Stimulated activated CD8-positive, alpha-beta memory T cell treated with anti-CD3 and anti-CD28 coated beads, Interleukin-12 subunit alpha, Interleukin-12 subunit beta, amount 100 ng/mL, for 24 hours (primary cell): ENCODE measurements around the gene PSMG3.
"Not testable (repeated sequence)": the region's sequence is repeated elsewhere in the genome, so short reads cannot be mapped to it uniquely, and the experiment has no call there.

ENCODE experiments used
- DNase-seq: peaks from one replicate; pipeline ENCODE4 v3.0.0-alpha.2; 2020; ENCODE audit errors: extremely low read depth

The PSMG3 gene

DNA sequence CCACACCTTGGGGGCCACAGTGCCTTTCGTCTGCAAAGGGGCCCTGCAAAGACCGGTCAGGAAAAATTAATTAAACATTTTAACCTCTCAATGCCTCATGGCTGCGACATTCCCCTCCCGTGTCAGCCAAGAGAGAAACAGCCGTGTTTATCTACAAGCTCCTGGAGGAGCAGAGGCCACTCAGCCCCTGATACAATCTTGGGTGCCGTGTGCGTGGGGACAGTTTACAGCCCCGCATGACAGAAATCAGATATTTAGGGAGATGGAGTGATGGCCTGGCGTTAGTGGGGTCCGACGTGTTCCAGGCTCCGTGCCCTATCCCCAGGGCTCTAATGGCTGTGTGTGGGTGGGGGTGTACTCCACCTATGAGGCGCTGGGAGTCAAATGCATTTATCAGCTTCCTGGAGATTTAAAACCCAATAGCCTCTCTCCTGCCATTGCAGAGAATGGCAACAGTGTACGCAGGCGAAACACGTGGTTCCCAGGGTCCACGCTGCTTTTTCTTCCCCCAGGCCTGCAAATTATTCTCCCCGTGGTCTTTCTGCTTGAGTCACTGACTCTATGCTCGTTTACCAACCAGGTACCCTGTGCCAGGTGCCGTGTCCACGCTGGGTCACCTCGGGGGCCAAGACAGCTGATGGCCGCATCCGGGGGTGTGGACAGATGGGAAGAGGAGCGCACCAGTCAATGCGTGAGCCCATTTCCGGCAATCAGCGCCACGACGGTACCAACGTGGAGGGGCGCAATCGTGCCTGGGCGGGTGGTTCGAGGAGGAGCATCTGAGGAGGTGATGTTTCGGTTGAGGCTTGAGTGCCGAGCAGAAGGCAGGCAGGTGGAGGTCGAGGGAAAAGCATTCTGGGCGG, 26.6 kb upstream of the PSMG3 start:
- no peak for DNase-seq

DNA sequence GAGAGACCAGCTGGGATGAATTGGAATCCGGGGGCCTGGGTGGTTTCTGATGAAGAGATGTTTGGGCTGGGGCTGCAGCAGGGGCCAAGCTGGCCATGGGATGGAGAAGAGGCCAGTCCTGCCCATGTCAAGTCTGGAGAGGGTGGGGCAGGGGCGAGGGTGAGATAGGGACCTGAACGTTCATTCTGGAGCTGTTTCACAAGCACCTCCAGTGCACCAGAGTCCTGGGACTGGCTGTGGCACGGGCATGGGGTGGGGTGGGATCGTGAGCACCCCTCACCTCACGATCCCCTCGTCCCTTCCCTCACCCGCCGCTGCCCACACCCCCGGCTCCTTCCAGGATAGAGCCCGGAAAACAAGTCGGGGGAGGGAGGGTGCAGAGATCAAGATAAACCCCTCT, 25.8 kb upstream of the PSMG3 start:
- DNase-seq, result no peak

DNA sequence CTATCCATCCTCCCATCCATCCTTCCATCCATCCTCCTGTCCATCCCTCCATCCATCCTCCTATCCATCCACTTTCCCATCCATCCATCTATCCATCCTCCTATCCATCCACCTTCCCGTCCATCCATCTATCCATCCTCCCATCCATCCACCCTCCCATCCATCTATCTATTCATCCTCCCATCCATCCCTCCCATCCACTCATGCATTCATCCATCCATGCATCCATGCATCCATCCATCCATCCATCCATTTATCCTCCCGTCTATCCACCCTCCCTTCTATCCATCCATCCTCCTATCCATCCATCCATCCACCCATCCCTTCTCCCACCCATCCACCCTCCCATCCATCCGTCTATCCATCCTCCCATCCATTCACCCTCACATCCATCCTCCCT, 25.2 kb upstream of the PSMG3 start:
- no peak for DNase-seq

DNA sequence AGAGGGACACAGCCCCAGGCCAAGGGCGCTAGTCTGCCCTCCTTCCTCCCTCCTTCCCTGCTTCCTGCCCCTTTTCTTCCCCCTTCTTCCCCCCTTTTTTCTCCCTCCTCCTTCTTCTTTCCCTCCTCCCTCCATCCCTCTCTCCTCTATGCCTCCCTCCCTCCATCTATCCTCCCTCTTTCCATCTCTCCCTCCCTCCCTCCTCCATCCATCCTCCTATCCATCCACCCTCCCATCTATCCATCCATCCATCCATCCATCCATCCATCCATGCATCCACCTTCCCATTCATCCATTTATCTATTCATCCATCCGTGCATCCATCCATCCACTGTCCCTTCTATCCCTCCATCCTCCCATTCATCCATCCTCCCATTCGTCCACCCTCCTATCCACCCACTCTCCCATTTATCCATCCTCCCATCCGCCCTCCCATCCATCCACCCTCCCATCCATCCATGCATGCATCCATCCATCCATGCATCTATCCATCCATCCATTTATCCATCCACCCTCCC, 24.1 kb upstream of the PSMG3 start:
- DNase-seq, result no peak

DNA sequence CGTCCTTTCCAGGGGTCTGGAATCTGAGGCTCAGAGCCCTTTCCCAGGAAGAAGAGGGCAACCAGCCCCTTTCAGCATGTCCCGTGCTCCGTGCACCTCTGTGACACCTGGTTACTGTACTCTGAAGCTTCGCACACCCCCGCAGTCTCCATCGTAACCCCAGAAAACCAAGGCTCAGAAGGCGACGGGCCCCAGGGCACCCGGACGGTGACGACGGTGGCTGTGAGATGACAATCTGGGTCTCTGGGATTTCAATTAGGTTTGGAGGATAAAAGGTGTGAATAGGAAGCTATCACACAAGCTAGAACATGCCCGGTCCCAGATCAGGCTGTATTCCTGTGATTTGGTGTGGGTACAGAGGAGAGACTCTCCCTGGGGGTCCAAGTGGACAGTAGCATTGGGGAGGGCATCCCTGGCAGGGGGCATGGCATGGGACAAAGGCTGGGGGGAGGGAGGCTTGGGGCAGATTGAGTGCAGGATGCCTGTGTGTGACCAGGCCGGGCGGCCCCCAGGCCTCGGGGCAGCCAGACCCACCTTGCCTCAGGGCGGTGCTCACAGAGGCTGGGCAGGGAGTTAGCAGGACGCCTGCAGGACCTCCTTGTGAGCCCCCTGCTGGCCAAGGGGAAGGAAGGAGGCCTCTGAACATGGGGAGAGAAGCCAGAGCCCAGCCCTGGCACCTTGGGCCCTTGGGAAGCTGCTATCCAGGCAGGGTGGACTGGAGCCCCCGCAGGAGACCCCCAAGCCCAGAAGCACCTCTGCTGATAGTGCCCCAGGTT, 23.4 kb upstream of the PSMG3 start:
- no peak for DNase-seq

DNA sequence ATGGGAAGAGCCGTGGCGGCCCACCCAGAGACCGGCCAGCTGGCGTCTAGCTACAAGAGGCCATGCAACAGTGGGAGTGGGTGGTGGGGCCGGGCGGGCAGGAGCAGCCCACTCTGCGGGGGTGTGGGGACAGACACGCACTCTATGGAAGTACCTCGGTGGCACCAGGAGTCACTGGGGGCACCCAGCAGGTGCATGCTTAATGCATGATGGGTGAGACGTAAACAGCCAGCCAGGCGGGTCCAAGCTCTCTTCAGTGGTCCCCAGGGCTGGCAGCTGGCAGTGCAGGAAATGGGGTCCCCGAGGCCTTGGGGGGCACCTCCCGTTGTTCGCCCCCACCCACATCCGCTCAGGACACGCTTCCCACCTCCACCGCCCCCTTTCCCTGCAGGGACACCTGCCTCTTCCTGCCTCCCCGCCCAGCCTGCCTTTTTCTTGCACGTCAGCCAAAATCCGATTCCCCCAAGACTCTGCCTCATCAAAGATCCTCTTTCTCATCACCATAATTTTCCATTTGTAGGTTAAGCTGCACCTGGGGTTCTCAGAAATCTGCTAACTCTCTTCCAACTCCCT, 22.6 kb upstream of the PSMG3 start:
- no peak for DNase-seq

DNA sequence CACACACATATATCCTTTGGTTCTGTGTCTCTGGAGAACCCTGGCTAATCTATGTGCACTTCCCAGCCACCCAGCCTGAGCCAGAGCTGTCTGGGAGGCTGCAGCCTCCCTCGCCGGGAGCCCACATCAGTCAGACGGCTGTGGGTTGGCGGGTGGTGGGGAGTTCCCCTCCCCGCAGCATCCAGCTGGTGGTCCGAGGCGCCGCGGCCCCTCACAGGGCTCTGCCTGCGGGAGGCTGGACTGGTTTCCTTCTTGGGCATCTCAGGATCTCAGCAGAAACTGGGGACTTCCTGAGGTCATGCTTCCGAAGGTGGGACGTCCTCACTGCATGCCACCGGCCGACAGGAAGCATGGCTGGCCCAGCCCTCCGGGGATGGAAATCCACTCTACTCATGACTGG, 22.0 kb upstream of the PSMG3 start:
- no peak for DNase-seq

DNA sequence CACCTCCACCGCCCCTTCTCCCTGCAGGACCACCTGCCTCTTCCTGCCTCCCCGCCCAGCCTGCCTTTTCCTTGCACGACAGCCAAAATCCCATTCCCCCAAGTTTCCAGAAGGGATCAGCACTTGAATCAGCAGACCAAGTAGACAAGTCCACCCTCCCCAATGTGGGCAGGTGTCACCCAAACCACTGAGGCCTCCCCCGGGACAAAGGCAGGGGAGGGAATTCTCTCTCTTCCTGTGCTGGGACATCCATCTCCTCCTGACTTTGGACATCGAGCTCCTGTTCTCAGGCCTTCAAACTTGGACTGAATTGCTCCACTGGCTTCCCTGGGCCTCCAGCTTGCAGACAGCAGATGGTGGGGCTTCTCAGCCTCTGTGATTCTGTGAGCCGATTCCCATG, 21.6 kb upstream of the PSMG3 start:
- DNase-seq, result no peak

DNA sequence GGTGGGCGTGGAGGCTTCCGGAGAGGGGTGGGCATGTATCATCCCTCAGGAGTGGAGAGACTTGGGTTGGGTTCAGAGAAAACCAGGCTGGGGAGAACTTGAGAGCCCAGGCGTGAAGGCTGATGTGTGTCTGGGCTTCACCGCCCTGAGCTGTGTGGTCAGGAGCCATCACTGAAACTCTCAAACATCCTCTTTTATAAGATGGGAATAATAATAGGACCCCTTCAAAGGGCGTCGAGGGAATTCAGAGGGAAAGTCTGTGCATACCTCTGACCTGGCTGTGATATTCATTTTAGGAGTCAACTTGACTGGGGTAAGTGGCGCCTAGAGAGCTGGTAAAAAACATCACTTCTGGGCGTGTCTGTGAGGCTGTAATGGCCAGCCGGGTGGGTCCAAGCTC, 21.1 kb upstream of the PSMG3 start:
- DNase-seq, result no peak

DNA sequence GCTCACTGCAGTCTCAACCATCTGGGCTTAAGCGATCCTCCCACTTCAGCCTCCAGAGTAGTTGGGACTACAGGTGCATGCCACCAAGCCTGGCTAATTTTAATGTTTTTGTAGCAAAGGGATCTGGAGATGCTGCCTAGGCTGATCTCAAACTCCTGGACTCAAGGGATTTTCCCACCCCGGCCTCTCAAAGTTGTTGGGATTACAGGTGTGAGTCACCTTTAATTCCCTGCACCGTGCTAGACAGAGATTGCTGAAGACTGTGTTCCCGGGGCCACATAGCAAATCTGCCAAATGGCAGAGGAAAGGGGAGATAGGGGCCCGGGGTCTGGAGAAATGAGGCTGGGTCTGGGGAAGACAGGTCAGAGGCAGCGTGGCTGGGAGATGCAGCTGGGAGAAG, 20.6 kb upstream of the PSMG3 start:
- DNase-seq, result no peak

DNA sequence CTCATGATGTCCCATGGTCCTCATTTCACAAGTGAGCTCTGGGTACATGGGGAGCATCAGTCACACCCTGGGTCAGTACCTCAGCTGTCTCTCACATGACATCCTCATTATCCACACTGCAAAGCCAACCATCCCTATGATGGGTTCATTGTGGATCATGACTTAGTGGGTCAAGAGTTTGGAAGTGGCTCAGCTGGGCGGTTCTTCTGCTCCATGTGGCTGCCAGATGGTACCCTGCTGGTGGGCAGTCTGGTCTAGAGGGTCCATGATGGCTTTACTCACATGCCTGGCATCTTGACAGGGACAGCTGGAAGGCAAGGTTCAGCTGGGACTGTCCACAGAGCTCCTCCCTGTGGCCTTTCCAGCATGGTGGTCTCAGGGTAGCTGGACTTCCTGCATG, 19.1 kb upstream of the PSMG3 start:
- no peak for DNase-seq

DNA sequence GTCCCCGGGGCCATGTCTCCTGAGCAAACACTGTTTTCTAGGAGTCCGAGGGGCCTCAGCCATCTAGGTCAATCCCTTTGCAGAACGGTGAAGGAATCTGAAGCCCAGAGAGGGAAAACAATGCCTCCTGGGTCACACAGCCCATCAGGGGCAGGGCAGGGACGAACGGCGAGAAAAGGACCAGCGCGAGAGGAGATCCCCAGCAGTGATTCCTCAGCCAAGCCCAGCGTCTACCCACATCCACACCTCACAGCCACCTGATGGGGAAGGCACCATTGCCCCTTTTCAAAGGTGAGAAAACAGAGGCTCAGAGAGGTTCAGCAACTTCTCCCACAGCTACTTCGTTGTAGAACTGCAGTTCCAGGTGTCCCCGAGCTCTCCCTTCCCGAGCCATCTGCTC, 17.9 kb upstream of the PSMG3 start:
- DNase-seq, result no peak

DNA sequence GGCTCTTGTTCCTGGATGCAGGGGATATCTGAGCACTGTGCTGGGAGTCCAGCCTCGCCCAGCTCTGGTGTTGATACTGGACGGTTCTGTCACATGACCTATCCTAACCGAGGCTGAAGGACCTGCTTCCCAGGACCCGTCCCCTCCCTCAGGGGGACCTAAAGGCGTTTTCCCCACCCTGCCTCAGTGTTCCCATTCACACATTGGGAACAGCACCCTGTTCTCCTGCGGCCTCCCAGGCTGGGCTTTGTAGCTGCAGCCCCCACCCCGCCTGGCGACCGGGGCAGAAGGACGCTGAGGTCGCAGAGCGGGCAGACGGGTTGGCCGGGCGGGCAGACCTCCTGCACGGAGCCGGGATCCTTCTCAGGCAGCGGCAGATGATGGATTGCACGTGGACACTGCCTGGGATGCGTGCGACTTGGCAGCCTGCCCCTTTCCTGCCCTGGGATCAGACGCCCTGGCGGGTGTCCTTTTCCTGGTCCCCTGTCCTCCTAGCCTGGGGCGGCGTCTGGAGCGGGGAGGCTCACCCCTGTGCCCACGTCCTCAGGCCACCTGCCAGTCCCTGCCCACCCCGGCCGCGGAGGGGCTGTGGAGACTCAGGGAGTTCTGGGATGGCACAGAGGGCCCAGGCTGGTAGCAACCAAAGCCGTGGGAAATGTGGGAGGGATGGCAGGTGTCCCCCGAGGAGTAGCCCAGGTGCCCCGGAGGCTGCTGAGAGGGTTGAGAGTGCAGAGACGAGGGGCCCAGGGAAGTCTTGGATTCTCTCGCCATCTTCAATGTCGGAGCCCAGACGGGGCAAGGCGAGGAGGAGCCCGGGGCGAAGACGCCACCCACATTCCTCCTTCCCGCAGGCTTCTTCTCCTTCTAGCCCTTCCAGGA, 17.2 kb upstream of the PSMG3 start:
- no peak for DNase-seq

DNA sequence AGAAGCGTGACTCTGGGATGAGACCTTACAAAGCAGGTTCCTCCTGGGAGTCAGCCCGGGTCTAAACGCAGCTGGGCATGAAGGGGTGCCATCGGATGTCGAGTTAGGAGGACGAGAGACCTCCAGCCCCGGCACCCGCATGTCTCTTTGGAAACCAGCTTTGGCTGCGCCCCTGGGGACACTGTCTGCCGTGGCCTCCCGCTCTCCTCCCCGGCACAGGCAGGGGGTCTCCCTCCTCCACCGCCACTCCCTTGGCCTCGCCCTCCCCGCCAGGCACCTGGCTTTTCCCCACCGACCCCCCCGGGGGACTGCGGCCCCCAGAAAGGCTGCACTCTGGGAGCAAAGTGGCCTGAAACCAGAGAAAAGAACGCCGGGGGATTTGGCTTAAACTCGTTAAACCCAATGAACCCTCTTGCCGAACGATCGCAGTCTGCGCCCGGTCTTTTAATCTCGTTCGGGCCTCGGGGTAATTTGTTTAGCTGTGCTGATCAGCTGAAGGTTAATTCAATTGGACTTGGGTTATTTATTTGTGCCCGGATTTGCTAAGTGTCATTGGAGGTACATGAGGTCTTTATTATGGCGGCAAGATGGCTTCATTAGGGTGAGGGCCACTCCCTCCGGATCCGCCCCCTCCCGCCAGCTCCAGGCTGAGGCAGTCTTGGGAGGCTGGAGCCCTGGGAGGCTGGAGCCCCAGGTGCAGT, 16.4 kb upstream of the PSMG3 start:
- no peak for DNase-seq

DNA sequence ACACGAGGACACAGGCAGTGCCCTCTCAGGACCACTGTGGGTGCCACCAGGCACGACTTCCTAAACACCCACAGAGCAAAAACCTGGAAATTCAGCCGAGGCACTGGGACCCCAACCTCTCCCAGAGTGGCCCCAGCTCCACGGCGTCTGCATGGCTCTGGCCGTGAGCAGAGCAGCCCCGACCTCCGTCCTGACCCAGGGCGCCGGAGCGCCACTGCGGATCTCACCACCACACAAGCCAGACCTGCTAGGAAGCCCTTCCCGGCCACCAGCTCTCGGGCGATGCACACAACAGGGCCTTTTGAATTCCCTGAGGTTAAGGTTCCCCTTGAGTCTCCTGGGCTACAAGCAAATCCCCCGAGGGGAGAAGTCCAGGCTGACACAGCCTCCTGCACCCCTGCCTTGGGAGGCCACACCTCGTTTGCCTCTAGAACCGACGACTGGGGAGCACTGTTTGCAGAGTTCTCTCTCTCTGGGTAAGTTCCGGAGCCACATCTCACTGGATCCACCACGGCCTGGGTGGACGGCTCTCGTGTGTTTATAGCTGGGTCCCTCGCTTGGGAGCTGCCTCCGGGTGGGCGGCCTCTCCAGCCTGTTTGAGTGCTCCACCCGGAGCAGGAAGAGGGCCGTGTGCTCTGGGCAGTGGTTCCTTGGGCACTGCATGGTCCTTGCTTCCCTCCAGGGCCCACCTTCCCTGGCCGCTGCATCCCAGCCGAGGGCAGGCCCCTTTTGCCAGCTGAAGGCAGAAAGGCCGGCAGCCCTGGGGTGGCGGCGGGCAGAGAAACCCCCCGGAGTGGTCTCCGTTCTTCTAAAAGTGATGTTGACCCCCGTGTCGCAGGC, 15.5 kb upstream of the PSMG3 start:
- DNase-seq, result no peak

DNA sequence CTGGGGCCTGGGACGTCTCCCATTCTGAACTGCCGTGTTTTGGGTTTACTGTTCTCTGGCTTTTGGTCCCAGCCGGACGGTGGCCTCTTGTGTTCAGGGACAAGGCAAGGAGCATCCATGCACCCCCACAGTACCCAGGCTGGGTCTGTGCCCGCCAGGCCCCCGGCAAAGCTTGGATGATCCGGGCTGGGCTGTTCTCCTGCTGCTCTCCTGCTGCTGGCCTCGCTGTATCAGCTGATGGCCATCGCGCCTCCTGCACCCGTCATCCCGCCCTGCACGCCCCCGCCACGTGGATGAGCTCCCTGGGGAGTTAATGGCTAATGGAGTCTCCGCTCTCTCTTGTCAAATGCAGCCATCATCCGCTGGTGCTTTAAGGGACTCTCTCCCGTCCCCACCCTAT, 14.9 kb upstream of the PSMG3 start:
- DNase-seq, result no peak

DNA sequence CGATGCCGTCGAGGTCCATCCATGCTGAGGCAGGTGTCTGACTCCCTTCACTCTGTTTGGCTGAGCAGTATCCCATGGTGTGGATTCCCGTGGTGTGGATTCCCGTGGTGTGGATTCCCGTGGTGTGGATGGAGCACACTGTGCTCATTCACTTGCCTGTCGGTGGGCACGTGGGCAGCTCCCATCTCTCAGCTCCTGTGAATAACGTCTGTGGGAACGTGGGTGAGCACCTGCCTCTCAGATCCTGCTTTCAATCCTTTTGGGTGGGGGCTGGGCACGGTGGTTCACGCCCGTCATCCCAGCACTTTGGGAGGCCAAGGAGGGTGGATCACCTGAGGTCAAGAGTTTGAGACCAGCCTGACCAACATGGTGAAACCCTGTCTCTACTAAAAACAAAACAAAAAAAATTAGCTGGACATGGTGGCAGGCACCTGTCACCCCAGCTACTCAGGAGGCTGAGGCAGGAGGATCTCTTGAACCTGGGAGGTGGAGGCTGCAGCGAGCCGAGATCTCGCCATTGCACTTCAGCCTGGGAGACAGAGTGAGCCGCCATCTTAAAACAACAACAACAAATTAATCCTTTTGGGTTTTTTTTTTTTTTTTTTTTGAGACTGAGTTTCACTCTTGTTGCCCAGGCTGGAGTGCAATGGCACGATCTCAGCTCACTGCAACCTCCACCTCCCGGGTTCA, 13.6 kb upstream of the PSMG3 start:
- not testable (repeated sequence) for DNase-seq

DNA sequence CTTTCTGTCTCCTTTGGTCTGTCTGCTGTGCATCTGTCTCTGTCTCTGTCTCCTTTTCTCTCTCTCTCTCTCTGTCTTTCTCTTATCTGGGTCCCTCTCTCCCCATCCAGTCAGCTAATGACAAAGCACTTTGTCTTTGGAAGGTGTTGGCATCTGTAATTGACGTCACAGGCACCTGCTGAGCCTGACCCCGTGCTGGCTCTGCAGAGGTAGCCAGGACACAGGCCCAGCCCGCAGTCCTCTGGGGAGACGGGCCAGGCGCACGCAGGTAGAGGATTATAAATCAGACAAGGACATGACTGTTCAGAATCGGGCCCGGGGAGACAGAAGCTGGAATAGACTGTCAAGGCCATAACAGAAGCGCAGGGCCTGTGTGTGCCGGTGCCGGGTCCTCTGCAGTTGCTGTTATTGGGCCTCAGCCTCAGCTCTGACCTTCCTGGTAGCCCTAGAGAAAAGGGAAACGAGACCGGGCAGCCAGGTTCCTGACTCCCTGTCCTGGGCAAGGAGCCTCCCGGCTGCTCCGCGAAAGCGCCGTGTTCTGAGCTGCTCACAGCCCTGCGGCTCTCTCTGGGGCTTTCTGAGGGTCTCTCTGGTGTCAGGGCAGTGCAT, 10.7 kb upstream of the PSMG3 start:
- no peak for DNase-seq
